Activated gamma-delta T cell treated with anti-CD3 and anti-CD28 coated beads, Interleukin-2, amount 50 U/mL, for 16 hours (primary cell): ENCODE results near the gene DSTN.
"Not testable (repeated sequence)": the region's sequence is repeated elsewhere in the genome, so short reads cannot be mapped to it uniquely, and the experiment has no call there.

Experiments used
- DNase-seq: peaks from one replicate; pipeline ENCODE4 v3.0.0-alpha.2; 2020; ENCODE audit warnings: low read depth

The DSTN gene

DNA sequence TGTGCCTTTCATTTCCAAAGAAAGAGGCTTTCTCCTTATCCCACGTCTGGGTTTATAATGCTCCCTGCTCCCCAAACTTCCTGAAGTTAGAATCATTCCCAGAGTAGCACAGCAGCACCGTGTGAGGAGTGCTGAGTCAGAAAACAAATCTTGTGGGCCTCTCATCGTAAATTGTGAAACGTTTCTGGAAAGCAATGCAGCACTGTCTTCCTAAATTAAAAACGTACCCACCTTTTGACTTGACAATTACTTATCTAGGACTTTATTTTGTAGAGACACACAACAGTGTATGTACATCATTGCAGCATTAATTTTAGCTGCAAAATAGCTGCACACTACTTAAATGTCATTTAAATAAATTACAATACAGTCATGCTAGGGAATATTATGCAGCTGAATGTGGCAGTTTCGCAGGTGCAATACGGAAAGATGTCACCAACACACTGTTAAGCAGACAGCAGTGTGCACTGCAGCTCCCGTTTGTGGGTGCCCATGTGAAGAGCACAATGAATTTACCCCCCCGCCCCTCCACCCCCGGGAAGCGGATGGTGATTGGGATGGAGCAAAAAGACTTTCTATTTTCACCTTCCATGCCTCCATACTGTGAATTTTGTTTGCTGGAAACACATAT is 81.4 kb downstream of the DSTN start:
- no peak for DNase-seq

DNA sequence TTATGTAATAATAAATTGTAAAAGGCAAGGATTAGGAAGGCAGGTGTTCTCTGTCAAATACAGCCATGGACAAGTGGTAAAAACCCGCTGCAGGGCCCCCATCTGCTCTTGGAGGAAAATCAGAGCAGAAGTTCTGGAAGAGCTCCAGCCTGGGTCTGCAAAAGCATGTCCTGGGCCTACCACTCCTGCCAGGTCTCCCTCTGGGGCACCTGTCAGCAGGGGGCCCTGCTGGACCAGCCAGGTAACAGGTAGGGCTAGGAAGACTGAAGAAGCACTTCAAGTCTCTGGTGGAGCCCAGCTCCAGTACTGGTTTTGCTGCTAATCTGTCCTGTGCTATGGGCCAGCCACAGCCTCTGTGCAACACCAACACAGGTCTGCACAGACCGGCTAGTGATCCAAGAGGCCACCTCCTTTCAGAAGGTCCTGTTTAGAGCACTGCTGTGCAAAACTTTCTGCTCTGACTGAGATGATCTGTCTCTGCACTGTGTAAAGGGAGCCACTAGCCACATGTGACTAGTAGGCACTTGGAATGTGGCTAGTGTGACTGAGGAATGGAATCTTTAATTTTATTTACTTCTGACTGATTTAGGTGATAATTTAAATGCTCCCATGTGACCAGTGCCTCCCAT is 82.0 kb downstream of the DSTN start:
- DNase-seq: no peak

DNA sequence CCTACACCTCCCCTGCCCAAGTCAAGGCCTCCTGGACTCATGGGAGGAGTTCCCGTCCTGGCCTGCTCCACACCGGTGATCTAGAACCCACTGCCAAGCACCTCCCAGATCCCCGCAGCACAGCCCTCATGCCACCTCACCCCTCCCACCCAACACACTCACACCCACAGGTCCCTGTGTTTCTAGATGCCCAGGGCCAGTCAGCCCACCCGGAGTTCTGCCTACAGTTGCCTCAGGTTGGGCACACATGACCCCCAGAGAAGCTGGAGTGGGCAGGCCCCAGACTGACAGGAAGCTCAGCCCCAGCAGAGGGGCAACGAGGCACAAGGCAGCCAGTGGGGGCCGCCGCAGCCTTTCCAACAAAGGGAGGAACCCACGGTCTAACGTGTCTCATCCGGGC is 82.5 kb downstream of the DSTN start:
- no peak for DNase-seq

DNA sequence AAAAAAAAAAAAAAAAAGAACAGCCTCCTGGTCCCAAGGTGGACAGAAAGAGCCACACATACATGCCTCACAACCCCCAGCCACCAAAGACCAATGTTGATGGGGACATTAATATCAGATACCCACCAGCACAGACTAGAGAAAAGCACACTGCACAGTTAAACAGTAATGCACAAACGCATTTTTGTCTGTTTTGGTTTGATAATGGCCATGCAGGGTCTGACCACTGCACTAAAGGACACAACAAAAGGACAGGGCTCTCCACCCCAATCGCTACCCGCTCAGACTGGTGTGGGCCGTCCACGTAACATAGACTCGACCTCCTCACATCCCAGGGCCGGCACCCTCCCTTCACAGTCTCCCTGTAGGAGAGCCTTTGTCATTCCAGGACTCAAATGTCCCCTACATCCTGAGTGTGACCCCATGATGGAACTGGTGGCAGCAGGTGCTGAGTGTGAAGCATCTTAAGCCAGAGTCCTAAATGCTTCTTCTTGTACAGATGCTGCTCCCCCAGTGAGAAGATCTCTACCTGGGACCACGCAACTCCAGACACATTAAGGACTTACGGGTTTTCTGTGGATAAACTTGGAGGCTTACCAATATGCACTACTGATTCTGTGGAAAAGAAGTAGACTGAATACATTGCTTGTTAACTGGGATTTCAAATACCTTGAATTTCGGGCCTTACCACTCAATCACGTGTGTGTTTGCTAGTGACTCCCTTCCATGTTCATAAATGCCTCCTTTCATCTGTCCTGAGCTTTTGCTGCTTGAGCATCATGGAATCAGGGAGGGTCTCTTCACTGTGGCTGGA is 84.2 kb downstream of the DSTN start:
- no peak for DNase-seq

DNA sequence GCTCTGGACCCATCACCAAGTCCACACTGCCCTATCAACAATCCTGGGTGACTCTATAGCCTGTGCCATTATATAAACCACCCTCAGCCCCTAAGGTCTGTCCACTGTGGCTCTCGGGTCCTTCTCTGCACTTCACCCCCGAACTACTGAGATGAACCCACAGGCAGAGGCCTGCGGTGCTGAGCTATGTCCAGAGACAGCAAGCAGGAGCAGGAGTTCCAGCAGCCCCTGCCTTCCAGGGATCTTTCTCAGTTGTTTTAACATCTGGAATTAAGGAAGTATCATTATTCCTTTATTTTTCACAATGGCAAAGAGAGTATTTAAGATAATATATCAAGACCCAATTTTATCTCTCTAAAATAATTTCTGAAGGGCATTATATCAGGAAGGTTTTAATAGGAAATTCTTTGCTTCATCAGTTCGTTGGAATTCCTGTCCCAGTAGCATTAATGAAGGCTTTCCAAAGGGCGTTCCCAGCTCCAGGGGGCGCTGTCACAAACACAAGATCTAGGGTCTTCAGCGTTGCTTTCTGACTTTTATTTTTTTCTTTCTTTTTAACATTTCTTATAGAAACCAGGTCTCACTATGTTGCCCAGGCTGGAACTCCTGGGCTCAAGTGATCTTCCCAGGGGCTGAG is 84.9 kb downstream of the DSTN start:
- DNase-seq: no peak

DNA sequence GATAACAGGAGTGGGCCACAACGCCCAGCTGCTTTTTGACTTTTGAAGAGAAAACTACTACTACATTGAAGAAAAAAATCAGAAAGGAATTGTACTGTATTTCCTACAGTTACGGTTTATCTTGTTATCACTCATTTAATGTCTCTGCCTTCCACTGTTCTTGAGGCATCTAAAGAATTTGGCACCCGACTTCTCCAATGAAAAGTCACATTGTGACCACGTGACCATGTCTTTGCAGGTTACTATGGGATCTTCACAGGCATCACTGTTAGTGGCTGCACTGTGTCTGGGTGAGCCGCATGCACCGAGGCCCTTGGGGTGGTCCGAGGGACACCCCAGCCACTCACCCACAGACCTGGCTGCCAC is 85.4 kb downstream of the DSTN start:
- DNase-seq: no peak

DNA sequence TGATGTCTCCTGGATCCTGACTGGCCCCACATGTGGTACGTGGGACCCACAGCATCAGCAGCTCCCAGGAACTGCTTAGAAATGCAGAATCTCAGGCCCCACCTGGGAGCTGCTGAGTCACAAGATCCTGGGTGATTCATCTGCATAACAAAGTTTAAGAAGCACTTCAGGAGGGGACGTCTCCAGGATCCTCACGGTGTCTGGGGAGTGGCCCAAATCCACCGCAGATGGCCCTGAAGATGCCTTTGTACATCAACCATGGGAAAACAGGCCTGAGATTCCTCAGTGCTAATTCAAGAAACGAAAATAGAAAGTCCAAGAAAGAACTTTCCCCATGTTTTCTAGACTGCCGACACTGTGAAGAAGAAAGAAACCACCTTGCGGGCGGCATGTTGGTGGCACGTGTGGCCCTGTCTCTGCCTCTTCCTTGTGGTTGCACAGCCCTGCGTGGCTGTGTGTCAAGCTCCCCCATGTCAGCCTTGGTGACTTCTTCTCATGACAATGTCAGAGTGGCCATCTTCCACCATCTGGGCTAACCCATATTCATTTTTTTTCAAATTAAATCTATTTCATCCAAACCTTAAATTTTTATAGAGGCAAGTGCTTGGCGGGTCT is 86.1 kb downstream of the DSTN start:
- no peak for DNase-seq

DNA sequence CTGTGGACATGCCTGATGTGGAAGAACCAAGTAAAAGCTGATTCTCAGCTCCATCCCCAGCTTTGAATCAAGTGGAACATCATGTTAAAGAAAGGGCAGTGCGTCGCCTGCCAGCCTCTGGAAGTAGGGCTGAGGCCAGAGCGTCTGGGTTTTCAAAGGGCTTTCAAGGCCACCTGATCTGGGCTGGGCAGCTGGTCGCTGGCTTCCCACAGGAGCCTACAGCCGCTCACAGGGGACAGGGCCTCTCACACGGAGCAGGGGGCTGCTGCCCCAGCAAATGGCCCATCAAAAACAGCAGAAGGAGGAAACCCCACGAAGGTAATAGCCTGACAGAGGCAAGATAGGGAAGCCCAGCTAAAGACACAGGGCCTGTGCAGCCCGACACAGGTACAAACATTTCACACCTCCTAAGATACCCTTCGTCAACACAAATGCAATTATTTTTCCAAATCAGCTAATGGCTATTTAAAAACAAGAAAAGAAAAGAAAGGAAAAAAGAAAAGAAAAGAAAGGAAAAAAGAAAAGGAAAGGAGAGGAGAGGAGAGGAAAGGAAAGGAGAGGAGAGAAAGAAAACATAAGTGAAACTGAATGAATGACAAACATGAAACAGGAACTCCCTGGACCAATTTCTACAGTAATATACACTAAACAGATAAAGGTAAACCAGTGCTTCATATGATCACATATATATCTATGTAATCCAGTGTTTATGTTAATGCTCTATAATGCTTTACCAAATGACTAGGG is 87.4 kb downstream of the DSTN start:
- DNase-seq: no peak

DNA sequence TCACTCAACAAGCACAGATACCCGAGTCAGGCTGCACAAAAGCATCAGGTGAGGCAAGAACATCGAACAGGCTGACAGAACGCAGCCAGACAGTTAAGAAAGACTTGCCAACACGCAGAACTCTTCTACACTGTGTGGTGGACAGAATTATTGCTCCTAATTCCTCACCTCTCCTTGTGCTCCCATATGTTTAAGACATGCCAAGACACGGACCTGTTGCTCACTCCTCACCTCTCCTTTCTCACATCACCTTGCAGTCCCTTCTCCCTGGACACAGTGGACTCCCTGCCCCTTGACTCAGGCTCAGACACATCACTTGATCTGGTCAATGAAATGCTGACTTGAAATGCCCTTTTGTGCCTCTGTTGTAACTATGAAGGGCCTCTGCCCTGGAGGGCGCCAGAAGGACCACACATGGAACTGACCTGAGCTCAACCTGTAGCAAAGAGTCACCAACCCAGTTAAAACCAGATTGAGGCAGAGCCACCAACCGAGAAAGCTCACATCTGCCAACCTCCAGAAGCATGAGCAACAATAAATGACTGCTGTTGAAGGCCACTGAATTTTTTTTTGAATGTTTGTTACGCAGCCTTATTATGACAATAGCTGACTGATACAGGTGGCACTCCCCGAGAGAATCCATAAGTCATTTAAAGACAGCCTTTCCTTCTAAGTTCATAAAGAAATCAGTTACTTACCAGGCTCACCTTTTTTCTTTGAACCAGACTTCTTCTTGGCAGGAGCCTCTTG is 88.2 kb downstream of the DSTN start:
- no peak for DNase-seq

DNA sequence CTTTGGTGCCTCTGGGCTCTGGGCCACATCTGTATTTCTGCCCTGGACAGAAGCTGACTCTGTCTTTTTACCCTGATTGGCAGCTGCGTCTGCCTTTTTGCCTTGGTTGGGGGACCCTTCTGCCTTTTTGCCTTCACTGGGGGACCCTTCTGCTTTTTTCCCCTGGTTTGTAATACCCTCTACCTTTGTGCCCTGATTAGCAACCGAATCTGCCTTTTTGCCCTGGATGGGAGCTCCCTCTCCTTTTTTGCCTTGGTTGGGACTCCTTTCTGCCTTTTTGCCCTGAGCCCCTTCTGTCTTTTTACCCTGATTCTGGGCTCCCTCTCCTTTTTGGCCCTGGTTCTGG is 88.7 kb downstream of the DSTN start:
- no peak for DNase-seq

DNA sequence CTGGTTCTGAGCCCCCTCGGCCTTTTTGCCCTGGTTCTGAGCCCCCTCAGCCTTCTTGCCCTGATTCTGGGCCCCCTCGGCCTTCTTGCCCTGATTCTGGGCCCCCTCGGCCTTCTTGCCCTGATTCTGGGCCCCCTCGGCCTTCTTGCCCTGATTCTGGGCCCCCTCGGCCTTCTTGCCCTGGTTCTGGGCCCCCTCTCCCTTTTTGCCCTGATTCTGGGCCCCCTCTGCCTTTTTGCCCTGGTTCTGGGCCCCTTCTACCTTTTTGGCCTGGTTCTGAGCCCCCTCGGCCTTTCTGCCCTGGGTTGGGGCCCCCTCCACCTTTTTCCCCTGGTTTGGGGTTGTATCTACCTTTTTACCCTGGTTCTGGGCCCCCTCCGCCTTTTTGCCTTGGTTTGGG is 89.5 kb downstream of the DSTN start:
- not testable (repeated sequence) for DNase-seq
